IPS-20b (cell line): ENCODE results near the gene PSMD5.

Source experiments
- H3K27ac ChIP-seq: one replicate; pipeline ENCODE4 v1.5.1; 2013; ENCODE audit warnings: low read length
- H3K27me3 ChIP-seq: 2 replicates; pipeline ENCODE4 v1.6.1; 2013; ENCODE audit warnings: mild to moderate bottlenecking, low read length, inconsistent platforms; ENCODE audit not compliant: insufficient read depth
- H3K36me3 ChIP-seq: 2 replicates; pipeline ENCODE4 v1.6.1; 2013; ENCODE audit warnings: low read depth, mild to moderate bottlenecking, inconsistent platforms, low read length, moderate library complexity; ENCODE audit not compliant: insufficient read depth
- H3K4me1 ChIP-seq: 2 replicates; pipeline ENCODE4 v1.6.1; 2013; ENCODE audit warnings: mild to moderate bottlenecking, control low read depth, inconsistent platforms, low read length, moderate library complexity; ENCODE audit not compliant: insufficient read depth
- H3K4me3 ChIP-seq: 2 replicates; pipeline ENCODE4 v1.5.1; 2013; ENCODE audit warnings: mild to moderate bottlenecking, low read length, inconsistent platforms
- H3K9ac ChIP-seq: 2 replicates; pipeline ENCODE4 v1.6.1; 2013; ENCODE audit warnings: low read depth, mild to moderate bottlenecking, inconsistent platforms, low read length, moderate library complexity
- H3K9me3 ChIP-seq: 2 replicates; pipeline ENCODE4 v1.6.1; 2013; ENCODE audit warnings: mild to moderate bottlenecking, low read depth, low read length, inconsistent platforms; ENCODE audit not compliant: insufficient read depth

The PSMD5 gene

DNA sequence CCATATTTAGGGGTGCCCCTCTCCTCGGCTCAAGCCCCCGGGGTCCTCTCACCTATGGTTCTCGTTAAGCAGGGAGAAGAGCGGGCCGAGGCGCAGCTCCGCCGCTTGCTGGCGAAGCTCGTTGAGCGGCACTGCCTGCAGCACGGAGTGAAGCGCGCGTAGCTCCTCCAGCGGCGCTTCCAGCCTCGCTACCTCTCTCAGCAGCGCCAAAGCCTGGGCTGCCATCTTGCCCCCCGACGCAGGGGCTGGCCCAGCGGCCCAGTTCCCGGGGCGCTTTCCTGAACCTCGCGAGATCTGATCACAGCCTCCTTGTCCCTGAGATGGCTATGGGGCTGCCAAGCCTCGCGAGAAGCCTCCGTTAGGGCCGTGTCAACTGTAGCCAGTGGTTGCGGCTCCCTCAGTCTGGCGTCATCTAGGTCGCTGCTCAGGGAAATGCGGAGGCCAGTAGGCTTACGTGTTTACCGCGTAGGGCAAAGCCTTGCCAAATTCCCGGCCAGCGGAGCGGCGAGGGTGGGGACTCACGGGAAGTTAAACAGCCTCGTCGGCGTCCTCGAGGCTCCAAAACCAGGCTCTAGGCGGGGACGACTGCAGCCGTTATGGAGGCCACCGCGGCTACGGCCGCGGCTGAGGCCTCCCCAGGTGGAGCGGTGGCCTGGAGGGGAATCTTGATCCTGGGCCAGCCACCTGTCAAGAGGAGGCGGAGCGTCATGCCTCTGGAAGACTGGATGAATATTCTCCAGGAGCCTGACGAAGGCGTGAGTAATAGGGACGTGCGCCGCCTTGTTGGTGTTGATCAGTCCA is at the start of gene PSMD5:
PSMD5 (minus strand) TSS at position 238 of the 801 bp plus-strand sequence; CDS start at position 225, 13 bp downstream.
- H3K4me3 ChIP-seq = peak within 1 kb of the TSS; percentile 98
- peaks cover 21% of the 10 kb centered on the region; the same call in 1 of the 2 replicates for H3K36me3 ChIP-seq
- H3K9me3 ChIP-seq = no peaks in the 10 kb centered on the region
- peak within 1 kb of the TSS; percentile 100 for H3K9ac ChIP-seq
- peak within 1 kb of the TSS; percentile 92 for H3K27ac ChIP-seq
- no peaks in the 10 kb centered on the region for H3K27me3 ChIP-seq
- H3K4me1 ChIP-seq = peaks cover 9% of the 10 kb centered on the region; the same call in 1 of the 2 replicates

DNA sequence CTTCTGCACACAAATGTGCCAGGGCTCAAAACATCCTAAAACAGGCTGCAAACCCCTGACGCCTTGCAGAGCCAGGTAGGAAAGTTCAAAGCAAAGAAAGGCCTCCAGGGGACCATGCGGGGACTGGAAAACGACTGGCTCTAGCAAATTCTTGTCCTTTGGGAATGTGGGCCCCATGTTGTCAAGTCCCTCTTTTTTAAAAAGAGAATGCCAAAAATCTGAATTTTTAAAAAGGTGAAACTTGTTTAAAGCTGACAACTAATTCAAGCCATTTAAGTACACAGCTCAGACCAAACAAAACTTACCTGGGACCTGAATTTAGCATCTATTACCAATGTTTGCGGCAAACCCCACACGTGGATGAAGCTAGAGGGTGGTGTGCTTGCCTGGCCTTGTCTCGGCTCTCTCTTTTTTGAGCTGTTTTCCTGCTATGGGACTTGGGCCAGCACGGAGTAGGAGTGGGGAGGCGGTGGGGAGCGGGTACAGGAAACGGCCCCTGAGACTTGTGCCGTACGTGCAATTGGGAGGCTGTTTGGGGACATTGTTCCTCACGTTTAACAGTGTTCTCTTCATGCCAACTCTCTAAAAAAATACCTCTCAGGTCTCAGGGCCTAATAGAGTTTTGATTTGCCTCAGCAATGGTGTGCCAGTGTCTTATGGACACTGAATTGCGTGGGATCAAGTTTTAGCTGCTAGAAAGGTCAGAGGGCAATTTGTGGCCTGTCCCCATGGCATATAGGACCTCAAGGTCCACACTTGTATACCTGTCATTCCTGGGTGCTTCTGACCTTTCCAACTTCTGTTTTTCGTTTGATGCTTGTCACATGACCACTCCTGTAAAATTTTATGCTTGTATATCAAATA is 49.4 kb upstream of the PSMD5 start:
- H3K4me3 ChIP-seq = no peak overlapping the region
- H3K9me3 ChIP-seq = no peaks in the 10 kb centered on the region
- H3K27ac ChIP-seq = no peak overlapping the region

DNA sequence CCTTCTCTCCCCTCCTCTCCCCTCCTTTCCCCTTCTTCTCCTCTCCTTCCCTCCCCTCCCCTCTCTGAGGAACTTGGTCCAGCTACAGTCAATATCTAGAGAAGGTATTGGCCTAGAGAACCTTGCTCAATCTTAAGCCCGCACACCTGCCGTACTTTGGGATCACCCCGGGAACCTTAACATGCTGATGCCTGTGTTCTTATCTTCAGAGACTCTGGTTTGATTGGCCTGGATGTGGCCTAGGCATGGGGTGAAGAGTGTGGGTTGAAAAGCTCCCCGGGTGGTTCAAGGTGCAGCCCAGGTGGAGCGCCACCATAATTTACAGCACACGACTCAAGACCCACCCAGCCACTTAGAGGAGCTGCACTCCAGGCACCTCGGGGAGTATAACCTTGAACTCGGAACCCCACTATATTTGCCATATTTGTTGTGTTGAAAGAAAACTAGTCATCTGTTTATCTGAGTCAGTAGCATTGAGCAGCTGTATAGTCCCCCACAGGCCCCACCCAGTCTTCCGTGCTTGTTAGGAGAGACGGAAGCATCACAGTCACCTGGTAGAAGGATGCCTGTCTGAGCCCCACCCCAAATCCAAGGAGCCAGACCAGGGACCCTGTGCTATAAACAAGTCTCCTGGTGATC is 48.6 kb upstream of the PSMD5 start:
- Histone ChIP-seq H3K9me3 (no peaks in the 10 kb centered on the region), H3K4me1 (no peaks in the 10 kb centered on the region; the same call in 1 of the 2 replicates), H3K36me3 (no peaks in the 10 kb centered on the region), H3K9ac (no peak overlapping the region), H3K27me3 (peaks cover 24% of the 10 kb centered on the region), H3K27ac (no peak overlapping the region), H3K4me3 (no peak overlapping the region)

More for the DNA sequence above, 49.4 kb upstream of the PSMD5 start:
- Histone ChIP-seq H3K27me3 (peaks cover 24% of the 10 kb centered on the region), H3K9ac (no peak overlapping the region), H3K36me3 (no peaks in the 10 kb centered on the region), H3K4me1 (no peaks in the 10 kb centered on the region; the same call in 1 of the 2 replicates)

DNA sequence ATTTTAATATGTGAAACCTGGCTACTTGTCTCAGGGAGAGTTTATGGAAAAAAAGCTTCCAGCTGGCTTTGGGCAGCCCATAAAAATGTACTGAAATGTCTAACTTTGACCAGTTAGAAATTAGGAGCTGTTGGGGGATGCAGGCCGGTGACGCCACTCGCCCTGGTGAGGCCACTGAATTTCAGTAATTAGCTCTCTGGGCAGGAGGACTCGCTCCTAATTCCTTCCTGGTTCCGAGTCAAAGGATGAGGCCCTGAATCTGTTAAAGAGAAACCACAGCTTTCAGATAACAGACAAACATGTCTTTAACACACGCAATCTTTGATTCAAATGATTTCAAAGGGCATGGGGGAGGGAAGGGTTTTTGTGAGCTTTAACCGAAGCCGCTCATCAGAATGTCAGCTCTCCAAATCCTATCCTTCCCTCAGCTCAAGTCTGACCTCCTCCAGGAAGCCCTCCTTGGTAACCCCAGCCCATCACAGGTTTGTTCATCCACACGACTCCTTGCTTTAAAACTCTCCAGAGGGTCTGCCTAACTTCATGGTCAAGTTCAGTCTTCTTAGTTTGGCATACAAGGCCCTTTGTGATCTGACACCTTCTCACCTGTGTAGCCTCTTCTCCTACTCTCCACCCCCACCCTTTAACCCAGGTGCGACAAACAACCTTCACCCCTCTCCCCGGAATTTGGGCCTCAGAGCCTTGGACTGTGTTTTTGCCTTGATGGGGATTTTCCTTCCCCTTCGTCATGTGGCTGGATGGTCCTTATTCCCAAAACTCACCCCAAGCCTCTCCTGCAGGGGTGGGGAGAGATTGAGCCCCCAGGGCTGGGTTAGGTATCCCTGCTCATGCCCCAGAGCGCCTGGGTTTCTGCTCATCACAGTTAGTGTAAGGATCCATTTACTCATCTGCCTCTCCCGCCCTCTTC is 47.9 kb upstream of the PSMD5 start:
- Histone ChIP-seq H3K9ac (no peak overlapping the region), H3K4me1 (no peaks in the 10 kb centered on the region; the same call in 1 of the 2 replicates), H3K27me3 (peaks cover 24% of the 10 kb centered on the region), H3K36me3 (no peaks in the 10 kb centered on the region), H3K9me3 (no peaks in the 10 kb centered on the region), H3K4me3 (no peak overlapping the region), H3K27ac (no peak overlapping the region)

DNA sequence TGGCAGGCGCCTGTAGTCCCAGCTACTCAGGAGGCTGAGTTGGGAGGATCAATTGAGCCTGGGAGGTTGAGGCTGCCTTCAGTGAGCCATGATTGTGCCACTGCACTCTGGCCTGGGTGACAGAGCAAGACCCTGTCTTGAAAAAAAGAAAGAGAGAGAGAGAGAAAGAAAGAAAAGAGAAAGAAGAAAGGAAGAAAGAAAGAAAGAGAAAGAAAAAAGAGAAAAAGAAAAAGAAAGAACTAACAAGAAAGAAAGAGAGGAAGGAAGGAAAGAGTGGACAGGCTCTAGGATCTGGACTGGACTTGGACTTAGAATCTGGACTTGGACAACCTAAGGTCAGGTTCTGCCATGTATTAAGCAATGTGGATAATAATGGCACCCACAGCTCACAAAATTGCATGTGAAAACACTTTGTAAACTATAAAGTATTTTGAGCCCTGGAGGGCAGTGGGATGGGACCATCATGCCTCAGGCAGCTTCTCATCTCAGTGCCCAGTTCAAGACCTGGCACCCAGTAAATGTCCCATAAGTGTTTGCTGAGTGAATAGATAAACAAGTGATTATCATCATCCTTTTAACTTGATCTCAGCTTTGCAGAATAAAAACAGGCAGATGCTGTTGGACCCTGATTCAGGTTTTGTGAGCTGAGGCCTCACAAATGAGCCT is 47.0 kb upstream of the PSMD5 start:
- Histone ChIP-seq H3K4me1 (no peaks in the 10 kb centered on the region; the same call in 1 of the 2 replicates), H3K36me3 (no peaks in the 10 kb centered on the region), H3K27me3 (peaks cover 16% of the 10 kb centered on the region), H3K4me3 (no peak overlapping the region), H3K9me3 (no peaks in the 10 kb centered on the region), H3K27ac (no peak overlapping the region), H3K9ac (no peak overlapping the region)

DNA sequence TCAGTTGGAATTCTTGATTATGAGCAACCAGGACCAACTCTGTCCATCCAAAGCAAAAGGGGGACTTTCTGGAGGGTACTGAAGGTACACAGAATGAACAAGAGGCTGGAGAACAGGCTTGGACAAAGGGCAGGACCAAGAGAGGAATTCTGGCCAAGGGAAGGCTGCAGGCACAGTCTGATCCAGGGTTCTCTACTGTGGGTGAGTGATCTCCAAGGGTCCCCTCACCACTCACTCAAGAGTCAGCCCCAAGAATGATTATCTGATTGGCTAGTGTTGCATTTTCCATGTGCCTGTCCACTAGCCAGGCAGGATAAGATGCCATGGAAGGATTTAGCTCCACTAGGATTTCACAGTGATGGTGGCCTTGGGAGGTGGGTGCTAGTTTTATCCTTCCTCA is 45.9 kb upstream of the PSMD5 start:
- Histone ChIP-seq H3K4me1 (no peaks in the 10 kb centered on the region; the same call in 1 of the 2 replicates), H3K4me3 (no peak overlapping the region), H3K27me3 (peaks cover 5% of the 10 kb centered on the region), H3K27ac (no peak overlapping the region), H3K9me3 (no peaks in the 10 kb centered on the region), H3K36me3 (no peaks in the 10 kb centered on the region), H3K9ac (no peak overlapping the region)

DNA sequence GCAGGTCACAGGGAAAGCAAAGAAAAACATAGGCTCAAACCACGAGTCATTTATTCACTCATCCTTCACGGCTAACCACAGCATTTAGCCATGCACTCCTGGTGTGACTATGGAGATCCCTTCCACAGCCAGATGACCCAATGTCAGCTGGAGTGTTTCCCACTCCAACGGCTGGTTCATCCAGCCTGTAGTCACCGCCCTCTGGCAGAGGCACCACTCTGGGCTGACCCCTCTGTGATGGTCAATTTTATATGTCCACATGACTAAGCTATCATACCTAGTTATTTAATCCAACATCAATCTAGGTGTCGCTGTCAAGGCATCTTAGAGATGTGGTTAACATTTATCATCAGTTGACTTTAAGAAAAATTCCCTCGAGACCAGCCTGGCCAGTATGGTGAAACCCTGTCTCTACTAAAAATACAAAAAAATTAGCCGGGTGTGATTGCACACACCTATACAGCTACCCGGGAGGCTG is 43.8 kb upstream of the PSMD5 start:
- Histone ChIP-seq H3K27ac (no peak overlapping the region), H3K9me3 (no peaks in the 10 kb centered on the region), H3K4me1 (no peaks in the 10 kb centered on the region; the same call in 1 of the 2 replicates), H3K27me3 (no peaks in the 10 kb centered on the region), H3K4me3 (no peak overlapping the region), H3K9ac (no peak overlapping the region), H3K36me3 (no peaks in the 10 kb centered on the region)

DNA sequence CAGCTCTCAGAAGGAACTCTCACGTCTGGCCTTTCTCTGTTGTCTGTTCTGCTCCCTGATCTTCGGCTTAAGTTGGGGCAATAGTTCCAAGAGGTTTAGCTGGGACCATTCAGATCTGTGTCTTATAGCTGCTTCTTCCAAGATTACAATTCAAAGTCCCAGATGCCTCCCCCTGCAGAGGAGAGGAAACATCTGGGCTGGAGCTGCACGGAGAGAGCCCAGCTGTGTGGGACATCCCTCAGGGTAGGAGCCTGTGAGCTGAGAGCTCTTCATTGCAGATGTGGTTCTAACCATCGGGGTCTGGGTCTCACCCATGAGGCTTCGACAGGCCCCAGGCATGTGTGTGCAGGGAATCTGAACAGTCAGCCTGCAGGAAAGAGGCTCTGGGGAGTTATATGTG is 43.2 kb upstream of the PSMD5 start:
- Histone ChIP-seq H3K36me3 (no peaks in the 10 kb centered on the region), H3K9ac (no peak overlapping the region), H3K27ac (no peak overlapping the region), H3K4me1 (no peaks in the 10 kb centered on the region; the same call in 1 of the 2 replicates), H3K9me3 (no peaks in the 10 kb centered on the region), H3K4me3 (no peak overlapping the region), H3K27me3 (no peaks in the 10 kb centered on the region)

DNA sequence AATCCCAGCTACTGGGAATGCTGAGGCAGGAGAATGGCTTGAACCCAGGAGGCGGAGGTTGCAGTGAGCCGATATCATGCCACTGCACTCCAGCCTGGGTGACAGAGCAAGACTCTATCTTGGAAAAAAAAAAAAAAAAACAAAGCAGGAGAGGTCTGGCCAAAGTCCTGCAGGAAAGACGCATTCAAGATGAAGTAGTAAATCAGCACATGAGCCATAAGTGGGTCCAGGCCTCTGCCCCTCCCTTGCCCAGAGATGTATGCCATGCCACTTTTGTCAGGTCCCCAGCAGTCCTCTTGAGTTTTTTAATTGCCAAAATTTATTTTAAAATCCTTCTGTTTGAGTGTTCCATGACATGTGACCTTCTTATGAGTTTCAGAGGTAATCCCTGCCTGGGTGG is 42.7 kb upstream of the PSMD5 start:
- no peak overlapping the region for H3K4me3 ChIP-seq
- H3K9me3 ChIP-seq = no peaks in the 10 kb centered on the region
- no peak overlapping the region for H3K27ac ChIP-seq
- no peaks in the 10 kb centered on the region for H3K27me3 ChIP-seq
- no peaks in the 10 kb centered on the region for H3K36me3 ChIP-seq
- no peak overlapping the region for H3K9ac ChIP-seq
- no peaks in the 10 kb centered on the region; the same call in 1 of the 2 replicates for H3K4me1 ChIP-seq

DNA sequence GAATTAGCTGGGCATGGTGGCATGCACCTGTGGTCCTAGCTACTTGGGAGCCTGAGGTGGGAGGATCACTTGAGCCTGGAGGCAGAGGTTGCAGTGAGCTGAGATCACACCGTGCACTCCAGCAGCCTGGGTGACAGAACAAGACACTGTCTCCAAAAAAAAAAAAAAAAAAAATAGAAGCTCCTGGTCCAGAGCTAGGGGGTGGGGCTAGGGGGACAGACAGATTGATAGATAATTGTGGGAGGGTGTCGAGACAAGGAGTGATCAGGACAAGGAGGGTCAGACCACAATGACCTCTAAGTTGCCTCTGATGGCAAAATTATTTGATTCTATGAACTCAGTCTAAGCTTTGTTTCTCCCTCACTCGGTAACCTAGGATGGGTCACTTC is 40.9 kb upstream of the PSMD5 start:
- H3K4me3 ChIP-seq = no peak overlapping the region
- 0 out of 2 replicates have a peak, but pooled peaks cover under 1% of the 10 kb centered on the region for H3K27me3 ChIP-seq
- H3K36me3 ChIP-seq = no peaks in the 10 kb centered on the region
- H3K9me3 ChIP-seq = no peaks in the 10 kb centered on the region
- H3K27ac ChIP-seq = no peak overlapping the region
- no peaks in the 10 kb centered on the region for H3K4me1 ChIP-seq
- H3K9ac ChIP-seq = no peak overlapping the region
